Fibroblast of the conjunctiva (primary cell): Measurements from ENCODE around the gene LTC4S.
"Not testable (repeated sequence)": the region's sequence is repeated elsewhere in the genome, so short reads cannot be mapped to it uniquely, and the experiment has no call there.

ENCODE experiments used
- DNase-seq: peaks from one replicate; pipeline ENCODE4 v3.0.0-alpha.2; 2010; ENCODE audit warnings: low read depth

LTC4S gene

DNA sequence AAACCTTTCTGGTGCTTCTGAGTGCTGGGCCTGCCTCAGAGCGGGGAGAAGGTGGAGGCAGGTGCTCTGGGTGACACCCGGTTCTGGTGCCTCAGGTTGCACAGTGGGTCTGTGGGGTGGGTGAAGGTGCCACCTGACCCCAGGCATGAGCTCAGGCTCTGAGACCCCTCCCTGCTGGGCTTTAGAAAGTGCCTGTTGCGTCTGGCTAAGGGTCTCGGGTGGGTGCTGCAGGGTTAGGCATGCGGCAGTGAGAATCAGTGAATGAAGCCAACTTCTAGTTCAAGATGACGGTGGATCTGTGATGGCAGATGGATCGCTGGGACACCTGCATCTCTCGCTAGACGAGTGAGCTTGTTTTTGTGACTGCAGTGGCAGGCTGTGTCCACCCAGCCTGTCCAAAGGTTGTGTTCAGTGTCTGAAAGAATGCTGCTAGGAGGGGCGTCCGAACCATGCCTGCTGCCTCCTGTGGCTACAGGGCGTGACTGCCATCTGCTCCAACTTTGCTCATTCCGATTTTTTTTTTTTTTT is 31.9 kb downstream of the LTC4S start:
- no peak for DNase-seq

DNA sequence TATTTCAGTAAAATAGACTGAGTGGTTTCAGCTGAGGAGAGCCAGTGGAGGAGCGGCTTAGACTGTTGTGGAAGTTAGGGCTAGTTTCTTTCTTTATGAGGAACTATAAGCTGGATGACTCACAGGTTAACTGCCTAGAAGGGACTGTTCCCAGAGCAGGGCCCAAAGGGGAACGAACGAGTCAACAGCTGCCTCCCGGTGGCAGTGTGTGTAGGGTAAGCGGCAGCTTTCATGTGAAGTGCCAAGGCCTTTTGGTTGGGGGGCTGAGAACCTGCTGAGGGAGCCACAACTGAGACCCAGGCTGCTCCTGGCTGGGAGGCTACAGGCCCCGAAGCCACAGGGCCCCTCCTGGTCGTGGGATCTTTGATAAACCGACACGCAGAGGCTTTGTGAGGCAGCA is 33.9 kb downstream of the LTC4S start:
- no peak for DNase-seq

DNA sequence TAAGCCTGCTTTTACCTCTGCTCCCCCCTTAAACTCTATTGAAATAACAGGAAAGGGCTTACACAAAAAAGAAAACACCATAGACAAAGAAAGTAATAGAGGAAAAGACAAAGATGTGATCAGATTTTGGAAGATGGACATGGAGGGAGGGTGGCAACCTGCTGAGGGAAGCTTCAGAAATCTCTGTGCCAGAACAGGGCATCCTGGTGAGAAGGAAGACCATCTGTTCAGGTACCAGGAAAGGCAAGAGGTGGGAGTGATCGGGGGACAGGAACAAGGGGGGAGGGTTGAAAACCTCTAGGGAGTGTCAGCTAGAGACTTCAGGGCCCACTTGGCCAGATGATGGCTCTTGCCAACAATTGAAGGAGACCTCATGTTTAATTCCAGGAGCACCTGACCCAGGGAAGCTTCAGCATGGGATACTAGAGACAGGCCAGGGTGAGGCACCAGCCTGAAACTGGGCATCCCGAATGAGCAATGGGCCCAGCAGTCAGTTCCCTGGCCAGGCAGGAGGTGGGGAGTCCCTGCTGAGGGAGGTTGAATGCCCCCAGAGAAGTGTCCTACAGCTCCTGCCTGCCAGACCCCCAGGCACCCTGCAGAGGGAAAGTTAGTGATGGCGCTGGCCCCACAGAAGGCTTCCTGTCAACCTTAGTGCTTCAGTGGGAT is 35.1 kb downstream of the LTC4S start:
- no peak for DNase-seq

DNA sequence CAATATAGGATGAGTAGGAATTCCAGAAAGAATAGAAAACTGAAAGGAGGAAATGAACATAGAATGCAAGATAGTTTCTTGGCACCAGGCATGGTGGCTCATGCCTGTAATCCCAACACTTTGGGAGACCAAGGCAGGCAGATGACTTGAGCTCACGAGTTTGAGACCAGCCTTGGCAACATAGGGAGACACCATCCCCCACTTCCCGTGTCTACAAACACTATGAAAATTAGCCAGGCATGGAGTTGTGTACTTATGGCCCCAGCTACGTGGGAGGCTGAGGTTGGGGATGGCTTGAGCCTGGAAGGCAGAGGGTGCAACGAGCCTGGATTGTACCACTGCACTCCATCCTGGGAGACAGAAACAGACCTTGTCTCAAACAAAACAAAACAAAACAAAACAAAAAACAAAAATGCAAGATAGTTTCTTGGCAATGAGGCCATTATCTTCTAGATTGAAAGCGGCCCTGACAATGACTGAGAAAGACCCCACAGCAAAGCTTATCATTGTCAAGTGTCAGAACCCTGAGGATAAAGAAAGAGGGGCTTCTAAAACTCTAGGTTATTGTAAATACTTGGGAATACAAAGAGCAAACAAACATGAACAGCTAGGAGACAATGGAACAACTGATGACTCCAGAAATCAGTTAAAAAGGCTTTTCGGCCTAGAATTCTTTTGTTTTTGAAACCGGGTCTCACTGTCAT is 36.1 kb downstream of the LTC4S start:
- DNase-seq, result no peak

DNA sequence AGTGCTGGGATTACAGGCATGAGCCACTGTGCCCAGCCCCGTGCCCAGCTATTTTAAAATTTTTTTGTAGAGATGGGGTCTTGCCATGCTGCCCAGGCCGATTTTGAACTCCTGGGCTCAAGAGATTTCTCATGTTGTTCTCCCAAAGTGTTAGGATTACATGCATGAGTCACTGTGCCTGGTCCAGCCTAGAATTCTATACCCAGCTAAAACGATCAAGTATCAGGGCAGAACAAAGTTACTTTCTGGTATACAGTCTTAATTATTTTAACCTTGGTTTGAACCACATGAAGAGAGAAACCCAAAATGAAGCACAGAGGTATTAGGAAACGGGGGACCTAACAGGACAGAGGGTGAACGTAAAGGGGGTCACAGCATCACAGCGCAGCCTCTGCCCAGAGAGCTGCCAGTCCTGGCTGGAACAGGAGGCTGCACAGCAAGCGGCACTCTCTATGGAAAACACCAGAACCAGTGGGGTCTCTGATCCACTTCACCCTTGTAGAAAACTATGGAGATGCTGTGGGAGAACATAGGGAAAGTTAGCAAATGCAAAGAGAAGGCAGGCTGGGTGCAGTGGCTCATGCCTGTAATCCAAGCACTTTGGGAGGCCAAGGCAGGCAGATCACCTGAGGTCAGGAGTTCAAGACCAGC is 37.2 kb downstream of the LTC4S start:
- no peak for DNase-seq

DNA sequence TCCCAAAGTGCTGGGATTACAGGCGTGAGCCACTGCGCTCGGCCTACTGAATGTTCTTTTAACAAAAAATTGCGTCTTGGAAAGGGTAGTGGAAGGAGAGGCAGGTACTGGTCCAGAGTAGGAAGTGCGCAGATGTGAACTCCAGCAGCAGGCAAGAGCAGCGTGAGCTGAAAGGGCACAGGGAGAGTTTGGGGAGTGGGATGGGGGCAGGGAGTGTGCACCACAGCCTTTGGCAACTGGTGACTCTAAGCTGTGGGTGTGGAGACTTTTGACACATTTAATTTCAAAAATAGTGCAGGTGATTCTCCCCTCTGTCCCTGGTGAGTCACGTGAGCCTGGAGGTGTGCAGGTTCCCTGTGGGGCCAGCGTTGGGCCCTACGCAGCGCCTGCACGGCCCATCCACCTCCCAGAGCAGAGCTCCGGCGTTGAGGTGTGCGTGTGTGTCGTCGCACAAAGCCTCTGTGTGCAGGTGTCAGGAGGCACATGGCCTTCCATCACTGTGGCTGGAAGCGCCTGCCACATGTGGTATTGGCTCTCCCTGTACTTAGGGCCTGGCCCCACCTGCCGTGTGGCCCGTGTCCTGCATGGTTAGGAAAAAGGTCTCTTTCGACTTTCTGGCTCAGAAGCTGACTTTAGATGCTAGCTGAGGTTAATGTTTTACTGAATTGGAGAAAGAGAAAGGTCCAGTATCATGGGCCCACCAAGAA is 38.4 kb downstream of the LTC4S start:
- no peak for DNase-seq

DNA sequence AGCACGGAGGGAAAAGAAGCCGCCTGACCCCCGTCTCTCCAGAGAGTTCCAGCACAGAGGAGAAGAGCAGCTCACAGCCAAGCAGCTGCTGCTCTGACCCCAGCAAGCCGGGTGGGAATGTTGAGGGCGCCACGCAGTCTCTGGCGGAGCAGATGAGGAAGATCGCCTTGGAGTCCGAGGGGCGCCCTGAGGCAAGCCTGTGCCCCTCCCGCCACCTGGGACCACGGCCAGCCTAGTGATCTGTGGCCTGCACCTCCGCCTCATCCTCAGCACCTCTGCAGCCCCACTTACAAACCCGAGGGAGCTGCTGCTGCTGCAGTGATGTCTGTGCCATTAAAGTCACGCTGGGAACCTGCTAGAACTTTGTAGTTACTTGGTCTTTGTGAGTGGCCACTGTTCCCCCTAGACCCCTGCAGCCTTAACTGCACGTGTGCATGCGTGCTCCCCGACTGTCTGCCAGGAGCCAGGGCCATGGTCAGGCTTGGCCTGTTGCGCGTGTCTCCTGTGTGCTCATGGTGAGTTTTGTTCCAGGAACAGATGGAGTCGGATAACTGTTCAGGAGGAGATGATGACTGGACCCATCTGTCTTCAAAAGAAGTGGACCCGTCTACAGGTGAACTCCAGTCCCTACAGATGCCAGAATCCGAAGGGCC is 39.4 kb downstream of the LTC4S start:
- DNase-seq, result no peak

DNA sequence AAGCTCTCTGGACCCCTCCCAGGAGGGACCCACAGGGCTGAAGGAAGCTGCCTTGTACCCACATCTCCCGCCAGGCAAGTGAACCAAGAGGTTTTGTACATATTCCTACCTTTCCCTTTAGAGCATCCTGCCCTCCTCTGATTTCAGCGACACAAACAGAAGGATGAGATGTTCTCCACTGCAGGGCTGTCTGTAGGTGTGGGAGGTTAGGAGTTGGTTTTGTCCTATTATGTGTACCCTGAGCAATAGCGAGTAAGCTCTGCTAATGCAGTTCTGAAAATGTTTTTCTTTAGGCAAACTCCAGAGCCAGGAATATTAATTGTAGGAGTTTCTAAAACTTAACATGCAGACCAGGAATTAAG is 39.9 kb downstream of the LTC4S start:
- no peak for DNase-seq

DNA sequence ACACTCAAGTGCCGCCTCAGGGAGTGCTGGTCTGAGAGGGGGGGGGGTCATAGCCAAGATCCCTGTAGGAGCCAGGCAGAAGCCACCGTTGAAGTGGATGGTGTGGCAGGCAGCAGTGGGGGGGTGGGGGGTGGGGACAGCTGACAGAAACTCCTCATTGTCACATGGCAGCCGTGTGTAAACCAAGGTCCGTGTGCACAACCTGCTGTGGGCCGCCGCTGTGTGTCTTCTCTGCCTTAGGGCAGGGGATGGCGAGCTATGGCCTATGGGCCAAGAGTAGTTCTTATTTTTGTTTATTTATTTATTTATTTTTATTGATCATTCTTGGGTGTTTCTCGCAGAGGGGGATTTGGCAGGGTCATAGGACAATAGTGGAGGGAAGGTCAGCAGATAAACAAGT is 40.3 kb downstream of the LTC4S start:
- DNase-seq, result no peak

DNA sequence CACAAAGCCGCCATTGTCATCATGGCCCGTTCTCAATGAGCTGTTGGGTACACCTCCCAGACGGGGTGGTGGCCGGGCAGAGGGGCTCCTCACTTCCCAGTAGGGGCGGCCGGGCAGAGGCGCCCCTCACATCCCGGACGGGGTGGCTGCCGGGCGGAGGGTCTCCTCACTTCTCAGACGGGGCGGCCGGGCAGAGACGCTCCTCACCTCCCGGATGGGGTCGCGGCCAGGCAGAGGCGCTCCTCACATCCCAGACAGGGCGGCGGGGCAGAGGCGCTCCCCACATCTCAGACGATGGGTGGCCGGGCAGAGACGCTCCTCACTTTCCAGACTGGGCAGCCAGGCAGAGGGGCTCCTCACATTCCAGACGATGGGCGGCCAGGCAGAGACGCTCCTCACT is 41.1 kb downstream of the LTC4S start:
- not testable (repeated sequence) for DNase-seq

DNA sequence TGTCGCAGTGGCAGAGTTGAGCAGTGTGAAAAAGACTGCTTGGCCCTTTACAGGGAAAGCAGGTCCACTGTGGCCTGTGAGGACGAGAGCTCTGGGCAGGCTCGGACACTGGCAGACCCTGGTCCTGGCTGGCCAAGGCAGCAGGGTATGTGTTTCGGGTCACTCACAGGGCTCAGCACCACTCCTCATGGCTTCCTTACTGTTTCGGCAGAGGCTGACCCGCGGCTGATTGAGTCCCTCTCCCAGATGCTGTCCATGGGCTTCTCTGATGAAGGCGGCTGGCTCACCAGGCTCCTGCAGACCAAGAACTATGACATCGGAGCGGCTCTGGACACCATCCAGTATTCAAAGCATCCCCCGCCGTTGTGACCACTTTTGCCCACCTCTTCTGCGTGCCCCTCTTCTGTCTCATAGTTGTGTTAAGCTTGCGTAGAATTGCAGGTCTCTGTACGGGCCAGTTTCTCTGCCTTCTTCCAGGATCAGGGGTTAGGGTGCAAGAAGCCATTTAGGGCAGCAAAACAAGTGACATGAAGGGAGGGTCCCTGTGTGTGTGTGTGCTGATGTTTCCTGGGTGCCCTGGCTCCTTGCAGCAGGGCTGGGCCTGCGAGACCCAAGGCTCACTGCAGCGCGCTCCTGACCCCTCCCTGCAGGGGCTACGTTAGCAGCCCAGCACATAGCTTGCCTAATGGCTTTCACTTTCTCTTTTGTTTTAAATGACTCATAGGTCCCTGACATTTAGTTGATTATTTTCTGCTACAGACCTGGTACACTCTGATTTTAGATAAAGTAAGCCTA is 42.6 kb downstream of the LTC4S start:
- no peak for DNase-seq

DNA sequence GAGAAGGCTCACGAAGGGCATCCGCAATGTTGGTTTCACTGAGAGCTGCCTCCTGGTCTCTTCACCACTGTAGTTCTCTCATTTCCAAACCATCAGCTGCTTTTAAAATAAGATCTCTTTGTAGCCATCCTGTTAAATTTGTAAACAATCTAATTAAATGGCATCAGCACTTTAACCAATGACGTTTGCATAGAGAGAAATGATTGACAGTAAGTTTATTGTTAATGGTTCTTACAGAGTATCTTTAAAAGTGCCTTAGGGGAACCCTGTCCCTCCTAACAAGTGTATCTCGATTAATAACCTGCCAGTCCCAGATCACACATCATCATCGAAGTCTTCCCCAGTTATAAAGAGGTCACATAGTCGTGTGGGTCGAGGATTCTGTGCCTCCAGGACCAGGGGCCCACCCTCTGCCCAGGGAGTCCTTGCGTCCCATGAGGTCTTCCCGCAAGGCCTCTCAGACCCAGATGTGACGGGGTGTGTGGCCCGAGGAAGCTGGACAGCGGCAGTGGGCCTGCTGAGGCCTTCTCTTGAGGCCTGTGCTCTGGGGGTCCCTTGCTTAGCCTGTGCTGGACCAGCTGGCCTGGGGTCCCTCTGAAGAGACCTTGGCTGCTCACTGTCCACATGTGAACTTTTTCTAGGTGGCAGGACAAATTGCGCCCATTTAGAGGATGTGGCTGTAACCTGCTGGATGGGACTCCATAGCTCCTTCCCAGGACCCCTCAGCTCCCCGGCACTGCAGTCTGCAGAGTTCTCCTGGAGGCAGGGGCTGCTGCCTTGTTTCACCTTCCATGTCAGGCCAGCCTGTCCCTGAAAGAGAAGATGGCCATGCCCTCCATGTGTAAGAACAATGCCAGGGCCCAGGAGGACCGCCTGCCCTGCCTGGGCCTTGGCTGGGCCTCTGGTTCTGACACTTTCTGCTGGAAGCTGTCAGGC is 43.6 kb downstream of the LTC4S start:
- DNase-seq, result no peak

DNA sequence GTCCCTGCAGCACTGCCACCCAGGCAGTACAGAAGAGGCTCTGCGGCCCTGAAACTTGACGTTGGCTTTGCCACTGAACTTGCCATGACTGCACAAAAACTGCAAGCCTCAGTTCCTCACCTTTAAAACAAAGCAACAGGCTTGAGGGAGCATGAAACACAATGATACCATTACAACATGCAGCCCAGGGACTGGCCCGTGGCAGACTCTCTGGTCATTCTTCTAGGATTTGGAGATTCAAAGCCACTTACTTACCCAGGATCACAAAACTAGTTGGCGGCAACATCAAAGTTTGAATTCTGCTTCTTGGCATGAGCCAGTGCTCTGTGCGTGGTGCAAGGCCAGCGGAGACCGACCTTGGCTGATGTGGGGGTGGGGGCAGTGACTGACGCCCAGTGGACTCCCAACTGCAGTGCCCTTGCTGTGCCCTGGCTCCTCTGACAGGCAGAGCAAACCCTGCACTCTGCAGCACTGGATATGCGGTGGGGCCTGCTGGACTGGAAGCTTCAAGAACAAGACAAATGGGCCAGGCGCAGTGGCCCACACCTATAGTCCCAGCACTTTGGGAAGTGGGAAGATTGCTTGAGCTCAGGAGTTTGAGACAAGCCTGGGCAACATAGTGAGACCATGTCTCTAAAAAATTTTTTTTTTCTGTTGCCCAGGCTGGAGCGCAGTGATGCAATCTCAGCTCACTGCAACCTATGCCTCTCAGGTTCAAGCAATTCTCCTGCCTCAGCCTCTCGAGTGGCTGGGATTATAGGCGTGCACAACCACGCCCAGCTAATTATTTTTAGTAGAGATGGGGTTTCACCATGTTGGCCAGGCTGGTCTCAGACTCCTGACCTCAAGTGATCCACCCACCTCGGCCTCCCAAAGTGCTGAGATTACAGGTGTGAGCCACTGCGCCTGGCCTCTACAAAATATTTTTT is 45.8 kb downstream of the LTC4S start:
- no peak for DNase-seq

DNA sequence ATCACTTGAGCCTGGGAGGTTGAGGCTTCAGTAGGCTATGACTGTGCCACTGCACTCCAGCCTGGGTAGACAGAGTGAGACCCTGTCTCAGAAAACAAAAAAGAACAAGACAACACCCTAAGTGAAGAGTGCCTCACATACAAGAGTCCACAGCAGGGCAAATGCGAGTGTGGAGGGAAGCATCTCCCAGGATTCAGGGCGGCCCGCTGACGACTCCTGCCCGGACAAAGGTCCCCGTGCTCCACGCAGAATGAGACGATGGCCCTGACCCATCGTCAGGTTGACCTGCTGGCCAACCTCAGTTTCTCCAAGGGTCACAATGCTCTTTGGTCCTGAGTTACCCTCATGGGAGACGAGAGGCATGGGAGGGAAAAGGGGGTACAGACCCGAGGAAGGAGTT is 46.5 kb downstream of the LTC4S start:
- DNase-seq, result no peak

DNA sequence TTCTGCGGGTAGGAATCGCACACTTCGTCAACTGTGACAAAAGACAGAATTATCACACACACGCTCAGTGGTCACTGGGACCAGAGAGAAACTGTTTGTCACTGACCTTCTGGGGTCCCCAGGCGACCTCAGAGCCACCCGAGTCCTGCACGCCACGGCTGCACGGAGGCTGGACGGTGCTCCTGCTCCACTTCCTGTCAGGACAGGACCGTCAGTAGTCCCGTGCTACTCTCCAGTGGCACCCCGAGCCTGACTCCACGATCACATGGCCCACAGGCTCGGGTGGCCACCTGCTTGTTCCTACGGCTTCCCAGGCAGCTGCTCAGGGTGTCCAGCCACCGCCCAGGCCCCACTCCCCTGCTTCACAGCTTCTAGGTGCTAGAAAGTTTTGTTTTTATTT is 47.0 kb downstream of the LTC4S start:
- no peak for DNase-seq

DNA sequence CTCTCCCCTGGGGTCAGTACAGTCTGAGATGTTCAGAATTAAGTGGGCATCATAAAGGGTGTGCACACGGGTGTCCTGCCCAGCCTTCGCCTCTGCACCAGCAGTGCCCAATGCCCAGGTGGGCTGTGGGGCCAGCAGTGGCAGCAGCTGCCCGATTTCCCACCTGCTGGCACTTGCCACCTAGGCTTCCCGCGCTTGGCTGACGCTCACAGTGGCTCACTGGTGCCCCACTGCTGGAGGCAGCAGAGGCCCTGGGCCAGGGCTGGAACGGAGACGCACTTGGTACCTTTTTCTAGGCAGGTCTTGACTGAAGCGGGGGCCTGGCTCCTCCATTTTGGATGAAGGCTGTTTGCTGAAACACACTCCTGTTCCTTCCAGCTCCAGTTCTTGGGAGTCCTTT is 47.8 kb downstream of the LTC4S start:
- DNase-seq, result no peak
